AG09319 (cell line): ENCODE data around the gene F13A1.

Experiments
- DNase-seq: peaks from one replicate; pipeline ENCODE4 v3.0.0-alpha.2; 2010; ENCODE audit warnings: low read depth; ENCODE audit errors: extremely low read depth
- CTCF ChIP-seq: IDR thresholded peaks from 2 replicates; pipeline ENCODE4 v1.5.1; 2011; ENCODE audit warnings: low read depth, mild to moderate bottlenecking, inconsistent platforms, low read length, moderate library complexity

Gene F13A1

GRCh38 chr6:6332811-6333244 lies 12.4 kb upstream of the F13A1 start:
- TF ChIP-seq CTCF, result no peak
- DNase-seq, result no peak

- DNase-seq, result no peak
- no peak for TF ChIP-seq CTCF
These were observed 11.6 kb upstream of the F13A1 start for GRCh38 chr6:6331946-6332601.

- DNase-seq, result no peak
These were observed 10.9 kb upstream of the F13A1 start for GRCh38 chr6:6331393-6331792.

GRCh38 chr6:6330407-6330806 lies 9.9 kb upstream of the F13A1 start:
- no peak for TF ChIP-seq CTCF
- no peak for DNase-seq

More at GRCh38 chr6:6331393-6331792, 10.9 kb upstream of the F13A1 start:
- no peak for TF ChIP-seq CTCF

GRCh38 chr6:6328451-6328850 lies 8.0 kb upstream of the F13A1 start:
- no peak for DNase-seq
- no peak for TF ChIP-seq CTCF

- TF ChIP-seq CTCF, result no peak
- DNase-seq, result no peak
These were observed 2.9 kb upstream of the F13A1 start for GRCh38 chr6:6323352-6323751.

- no peak for DNase-seq
- no peak for TF ChIP-seq CTCF
These were observed 439 bp upstream of the F13A1 start for GRCh38 chr6:6320901-6321300.
